BLaER1 treated with 17β-estradiol and CSF1 and Interleukin-3, amounts not matched to agents 10 nM and 100 nM (cell line): Measurements from ENCODE around the gene DRG2.

ENCODE experiments used
- H3K27ac ChIP-seq, 11 experiments: shearing (Covaris generic); formaldehyde crosslinking; 2 replicates each; pipeline ENCODE4 v1.8.1; 2022
- H3K27me3 ChIP-seq, 11 experiments: shearing (Covaris generic); formaldehyde crosslinking; 2 replicates each; pipeline ENCODE4 v1.8.1; 2022
- H3K36me3 ChIP-seq, 11 experiments: shearing (Covaris generic); formaldehyde crosslinking; 2 replicates each; pipeline ENCODE4 v1.8.1; 2022
- H3K4me1 ChIP-seq, 10 experiments: shearing (Covaris generic); formaldehyde crosslinking; 2 replicates each; pipeline ENCODE4 v1.8.1; 2022
- H3K4me2 ChIP-seq, 11 experiments: shearing (Covaris generic); formaldehyde crosslinking; 2 replicates each; pipeline ENCODE4 v1.8.1; 2022
- H3K4me3 ChIP-seq, 10 experiments: shearing (Covaris generic); formaldehyde crosslinking; 2 replicates each; pipeline ENCODE4 v1.8.1; 2022
- H3K9ac ChIP-seq, 11 experiments: shearing (Covaris generic); formaldehyde crosslinking; 2 replicates each; pipeline ENCODE4 v1.8.1; 2022
- H3K9me3 ChIP-seq, 11 experiments: shearing (Covaris generic); formaldehyde crosslinking; replicated peaks in 1 of 11; 2 replicates each; pipeline ENCODE4 v1.8.1; 2022
- H4K20me1 ChIP-seq, 11 experiments: shearing (Covaris generic); formaldehyde crosslinking; 2 replicates each; pipeline ENCODE4 v1.8.1; 2022
- Cebpa-rat ChIP-seq, 11 experiments: shearing (Covaris generic); IDR thresholded peaks; 2 replicates each; pipeline ENCODE4 v1.8.1; 2022

Gene DRG2

GRCh38 chr17:18042983-18043382 lies 44.8 kb upstream of the DRG2 start:
- Histone ChIP-seq H3K27me3 (no peaks in the 10 kb centered on the region), H3K36me3 (peaks cover 28 to 41% (median 36%) of the 10 kb centered on the region in 11 experiments), H3K4me2 (0 out of 22 replicates have a peak overlapping the region, but pooled peaks of 1 of the 11 experiments have one; percentile 99), H3K4me1 (peaks cover 29 to 45% (median 33%) of the 10 kb centered on the region in 10 experiments), H3K27ac (no peak overlapping the region), H3K9me3 (no peaks in the 10 kb centered on the region), H3K4me3 (no peak overlapping the region), H4K20me1 (peaks cover 8 to 39% (median 27%) of the 10 kb centered on the region in 11 experiments; a peak in 15 of 22 replicates), H3K9ac (peak overlapping the region in 1 of 11 experiments; percentile 26; a peak in 1 of 22 replicates)
- no peak for TF ChIP-seq Cebpa-rat (IDR thresholded peaks at IDR 0.05)

- Histone ChIP-seq H3K36me3 (peaks cover 30 to 46% (median 42%) of the 10 kb centered on the region in 11 experiments), H3K4me3 (no peak overlapping the region), H3K27ac (no peak overlapping the region), H4K20me1 (peaks cover 6 to 37% (median 24%) of the 10 kb centered on the region in 11 experiments; a peak in 14 of 22 replicates), H3K4me1 (peaks cover 24 to 40% (median 29%) of the 10 kb centered on the region in 10 experiments), H3K9ac (0 out of 22 replicates have a peak overlapping the region, but pooled peaks of 1 of the 11 experiments have one; percentile 18), H3K27me3 (no peaks in the 10 kb centered on the region), H3K9me3 (no peaks in the 10 kb centered on the region), H3K4me2 (no peak overlapping the region)
- TF ChIP-seq Cebpa-rat (IDR thresholded peaks at IDR 0.05), result no peak
Observed at GRCh38 chr17:18043491-18043890, 44.3 kb upstream of the DRG2 start.

GRCh38 chr17:18044609-18045008 lies 43.1 kb upstream of the DRG2 start:
- Histone ChIP-seq H3K9ac (0 out of 22 replicates have a peak overlapping the region, but pooled peaks of 1 of the 11 experiments have one; percentile 14), H3K4me2 (no peak overlapping the region), H3K27me3 (no peaks in the 10 kb centered on the region), H3K9me3 (no peaks in the 10 kb centered on the region), H3K27ac (no peak overlapping the region), H3K36me3 (peaks cover 37 to 57% (median 51%) of the 10 kb centered on the region in 11 experiments), H3K4me3 (no peak overlapping the region), H3K4me1 (peaks cover 24 to 40% (median 29%) of the 10 kb centered on the region in 10 experiments), H4K20me1 (peaks cover 6 to 37% (median 24%) of the 10 kb centered on the region in 11 experiments; a peak in 14 of 22 replicates)
- TF ChIP-seq Cebpa-rat (IDR thresholded peaks at IDR 0.05), result no peak

GRCh38 chr17:18045691-18046350 lies 41.9 kb upstream of the DRG2 start:
- H3K9me3 ChIP-seq, result no peaks in the 10 kb centered on the region
- no peak overlapping the region for H3K27ac ChIP-seq
- no peak overlapping the region for H3K4me2 ChIP-seq
- H3K27me3 ChIP-seq, result no peaks in the 10 kb centered on the region
- H3K36me3 ChIP-seq, result peaks cover 37 to 69% (median 59%) of the 10 kb centered on the region in 11 experiments
- H3K4me1 ChIP-seq, result peaks cover 15 to 33% (median 20%) of the 10 kb centered on the region in 10 experiments
- peaks cover 6 to 37% (median 19%) of the 10 kb centered on the region in 11 experiments; a peak in 13 of 22 replicates for H4K20me1 ChIP-seq
- H3K4me3 ChIP-seq, result no peak overlapping the region
- H3K9ac ChIP-seq, result no peak overlapping the region
- TF ChIP-seq Cebpa-rat (IDR thresholded peaks at IDR 0.05), result no peak

- Histone ChIP-seq H3K27ac (no peak overlapping the region), H3K27me3 (no peaks in the 10 kb centered on the region), H3K9ac (no peak overlapping the region), H3K4me3 (no peak overlapping the region), H4K20me1 (peaks cover 0 to 7% (median 0%) of the 10 kb centered on the region in 11 experiments; a peak in 2 of 22 replicates), H3K9me3 (no peaks in the 10 kb centered on the region), H3K4me2 (no peak overlapping the region), H3K36me3 (peaks cover 65 to 91% (median 71%) of the 10 kb centered on the region in 11 experiments), H3K4me1 (peaks cover 6 to 25% (median 14%) of the 10 kb centered on the region in 10 experiments; a peak in 17 of 20 replicates)
- no peak for TF ChIP-seq Cebpa-rat (IDR thresholded peaks at IDR 0.05)
Observed at GRCh38 chr17:18055597-18055996, 32.2 kb upstream of the DRG2 start.

- Histone ChIP-seq H3K4me1 (peaks cover 6 to 22% (median 13%) of the 10 kb centered on the region in 10 experiments; a peak in 17 of 20 replicates), H4K20me1 (peaks cover 0 to 7% (median 0%) of the 10 kb centered on the region in 11 experiments; a peak in 2 of 22 replicates), H3K4me2 (0 out of 22 replicates have a peak overlapping the region, but pooled peaks of 1 of the 11 experiments have one; percentile 29), H3K27me3 (no peaks in the 10 kb centered on the region), H3K9ac (no peak overlapping the region), H3K4me3 (no peak overlapping the region), H3K9me3 (no peaks in the 10 kb centered on the region), H3K36me3 (peaks cover 71 to 91% (median 77%) of the 10 kb centered on the region in 11 experiments), H3K27ac (no peak overlapping the region)
- TF ChIP-seq Cebpa-rat (IDR thresholded peaks at IDR 0.05), result no peak
Observed at GRCh38 chr17:18056214-18056613, 31.5 kb upstream of the DRG2 start.

GRCh38 chr17:18059283-18059682 lies 28.5 kb upstream of the DRG2 start:
- peaks cover 87 to 99% (median 94%) of the 10 kb centered on the region in 11 experiments for H3K36me3 ChIP-seq
- H3K9ac ChIP-seq, result no peak overlapping the region
- no peak overlapping the region for H3K4me3 ChIP-seq
- peaks cover 0 to 9% (median 3%) of the 10 kb centered on the region in 10 experiments; a peak in 5 of 20 replicates for H3K4me1 ChIP-seq
- H3K27ac ChIP-seq, result no peak overlapping the region
- H3K9me3 ChIP-seq, result no peaks in the 10 kb centered on the region
- no peak for TF ChIP-seq Cebpa-rat (IDR thresholded peaks at IDR 0.05)
- H3K4me2 ChIP-seq, result no peak overlapping the region
- no peaks in the 10 kb centered on the region; a peak in 1 of 22 replicates for H4K20me1 ChIP-seq
- no peaks in the 10 kb centered on the region for H3K27me3 ChIP-seq

GRCh38 chr17:18064053-18064452 lies 23.7 kb upstream of the DRG2 start:
- H3K4me1 ChIP-seq, result peaks cover 0 to 5% (median 0%) of the 10 kb centered on the region in 10 experiments; a peak in 1 of 20 replicates

GRCh38 chr17:18065546-18065945 lies 22.2 kb upstream of the DRG2 start:
- peaks cover 53 to 72% (median 67%) of the 10 kb centered on the region in 11 experiments for H3K36me3 ChIP-seq
- H3K9ac ChIP-seq, result no peak overlapping the region
- H3K9me3 ChIP-seq, result no peaks in the 10 kb centered on the region
- no peak overlapping the region for H3K4me2 ChIP-seq
- no peaks in the 10 kb centered on the region; a peak in 1 of 22 replicates for H3K27me3 ChIP-seq
- no peaks in the 10 kb centered on the region for H4K20me1 ChIP-seq
- no peak for TF ChIP-seq Cebpa-rat (IDR thresholded peaks at IDR 0.05)
- H3K27ac ChIP-seq, result no peak overlapping the region
- peaks cover 0 to under 1% (median 0%) of the 10 kb centered on the region in 10 experiments; a peak in 4 of 20 replicates for H3K4me1 ChIP-seq
- no peak overlapping the region for H3K4me3 ChIP-seq

More at GRCh38 chr17:18064053-18064452, 23.7 kb upstream of the DRG2 start:
- Histone ChIP-seq H3K4me3 (no peak overlapping the region), H3K27me3 (no peaks in the 10 kb centered on the region; a peak in 1 of 22 replicates), H3K4me2 (no peak overlapping the region), H3K9ac (no peak overlapping the region), H3K27ac (no peak overlapping the region), H3K9me3 (no peaks in the 10 kb centered on the region), H3K36me3 (peaks cover 67 to 87% (median 80%) of the 10 kb centered on the region in 11 experiments), H4K20me1 (no peaks in the 10 kb centered on the region)
- TF ChIP-seq Cebpa-rat (IDR thresholded peaks at IDR 0.05), result no peak
